Activated CD8-positive, alpha-beta memory T cell treated with anti-CD3 and anti-CD28 coated beads for 1 hour (primary cell): ENCODE data around the gene GRID1.

Experiments used
- DNase-seq, 2 donors: peaks; one replicate each; pipeline ENCODE4 v3.0.0-alpha.2; 2020; ENCODE audit warnings: low read depth in 1 of 2; ENCODE audit errors: extremely low read depth in 1 of 2

Gene GRID1

DNA sequence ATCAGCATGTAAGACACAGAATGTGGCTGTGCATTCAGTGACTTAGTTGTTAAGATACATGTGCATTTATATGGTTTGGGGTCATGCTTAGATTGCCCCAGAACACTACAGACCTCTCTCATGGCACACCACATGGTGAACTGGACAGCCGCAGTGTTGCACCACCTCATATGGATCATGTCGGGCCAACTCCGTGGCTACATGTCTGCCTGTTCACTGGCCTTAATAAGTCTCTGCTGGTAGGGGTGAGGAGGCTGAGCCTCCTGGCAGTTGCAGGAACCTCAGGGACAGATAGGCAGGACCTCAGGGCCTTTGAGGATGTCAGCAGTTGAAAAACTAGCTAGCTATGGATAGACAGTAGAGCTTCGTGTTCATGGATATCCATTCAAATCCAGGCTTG, 751.0 kb downstream of the GRID1 start:
- DNase-seq: no peak

DNA sequence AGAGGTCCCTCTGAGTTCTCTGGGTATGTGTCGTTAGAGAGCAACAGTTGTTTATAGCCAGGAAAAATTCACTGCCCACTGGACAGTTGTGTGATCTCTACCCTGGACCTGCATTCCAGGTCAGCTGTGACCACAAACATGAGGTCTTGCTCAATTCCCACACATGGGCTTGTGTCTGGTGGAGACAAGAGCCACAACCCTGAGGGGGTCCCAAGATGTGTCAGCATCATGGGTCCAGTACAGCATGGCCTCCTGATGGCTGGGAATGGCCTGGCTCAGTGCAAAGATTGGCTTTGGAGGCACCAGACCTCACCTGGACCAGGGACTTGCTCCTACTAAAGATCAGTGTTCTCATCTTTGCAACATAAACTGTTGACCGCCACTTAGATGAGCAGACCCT, 751.6 kb downstream of the GRID1 start:
- no peak for DNase-seq

DNA sequence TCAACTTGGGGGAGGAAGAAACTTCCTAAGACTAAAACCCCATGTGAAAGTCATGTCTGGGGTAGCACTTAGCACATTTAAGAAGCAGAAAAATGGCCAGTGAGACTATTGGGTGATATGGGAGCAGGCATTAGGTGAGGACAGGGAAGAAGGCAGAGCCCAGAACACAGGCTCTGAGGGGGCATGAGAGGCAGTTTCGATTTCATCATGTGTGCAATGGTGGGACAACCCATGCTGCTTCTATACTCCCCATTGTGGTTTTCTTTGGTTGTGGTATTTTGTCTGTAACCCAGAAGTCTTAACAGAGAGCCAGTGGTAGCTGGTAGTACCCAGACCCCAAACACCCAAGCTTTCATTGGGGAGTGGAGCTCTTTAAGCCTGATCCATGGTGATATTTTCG, 752.0 kb downstream of the GRID1 start:
- DNase-seq: no peak

DNA sequence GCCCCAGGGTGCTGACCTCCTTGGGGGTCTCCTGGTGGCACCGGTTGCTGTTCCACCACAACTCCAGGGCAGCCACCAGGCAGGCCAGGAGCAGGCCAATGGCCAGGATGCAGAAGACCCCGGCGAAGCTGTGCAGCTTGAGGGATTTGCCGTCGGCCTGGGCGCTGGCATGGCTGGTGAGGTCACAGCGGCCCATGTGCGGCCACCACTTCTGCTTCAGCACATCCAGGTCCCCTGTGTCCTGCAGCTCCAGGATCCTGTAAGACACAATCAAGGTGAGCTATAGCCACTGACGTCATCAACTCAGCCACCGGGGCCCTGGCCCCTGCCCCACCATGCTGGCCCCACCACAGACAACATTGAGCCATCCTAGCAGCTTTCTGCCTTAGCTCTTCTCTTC, 753.2 kb downstream of the GRID1 start:
- DNase-seq: no peak

DNA sequence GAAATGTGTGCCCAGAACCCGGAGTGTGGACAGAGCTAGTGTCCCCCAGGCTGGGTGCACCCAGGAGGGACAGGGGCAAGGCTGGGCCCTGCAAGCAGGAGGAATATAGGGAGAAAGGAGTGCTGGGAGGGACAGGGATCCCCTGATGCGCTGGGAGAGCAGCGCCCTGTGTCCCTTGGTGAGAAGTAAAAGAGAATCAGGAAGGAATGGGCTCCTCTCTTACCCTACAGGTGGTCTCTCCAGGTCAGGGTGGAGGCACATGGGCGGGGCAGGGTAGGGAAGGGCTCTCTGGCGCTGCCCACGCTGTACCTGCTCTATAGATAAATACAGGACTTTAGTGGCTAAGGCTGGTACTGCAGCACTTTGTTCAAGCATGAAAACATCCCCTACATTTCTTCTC, 753.8 kb downstream of the GRID1 start:
- DNase-seq: no peak

DNA sequence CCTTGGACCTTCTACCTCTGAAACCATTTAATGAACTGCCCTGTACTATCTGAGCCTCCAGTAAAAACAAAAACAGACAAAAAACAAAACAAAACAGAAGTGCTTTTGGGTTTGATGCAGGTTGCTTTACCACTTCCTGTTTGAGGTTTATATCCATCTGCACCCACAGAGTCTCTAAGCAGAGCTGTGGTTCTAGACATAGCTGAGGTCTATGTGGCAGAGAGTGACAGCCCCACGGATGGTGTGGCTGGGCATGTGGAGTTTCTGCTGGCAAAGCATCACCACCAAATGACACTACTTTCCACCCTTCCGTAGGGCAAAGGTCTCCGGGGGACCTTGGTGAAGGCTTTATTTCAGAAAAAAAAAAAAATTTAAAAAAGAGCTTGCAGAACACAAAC, 754.2 kb downstream of the GRID1 start:
- no peak for DNase-seq

DNA sequence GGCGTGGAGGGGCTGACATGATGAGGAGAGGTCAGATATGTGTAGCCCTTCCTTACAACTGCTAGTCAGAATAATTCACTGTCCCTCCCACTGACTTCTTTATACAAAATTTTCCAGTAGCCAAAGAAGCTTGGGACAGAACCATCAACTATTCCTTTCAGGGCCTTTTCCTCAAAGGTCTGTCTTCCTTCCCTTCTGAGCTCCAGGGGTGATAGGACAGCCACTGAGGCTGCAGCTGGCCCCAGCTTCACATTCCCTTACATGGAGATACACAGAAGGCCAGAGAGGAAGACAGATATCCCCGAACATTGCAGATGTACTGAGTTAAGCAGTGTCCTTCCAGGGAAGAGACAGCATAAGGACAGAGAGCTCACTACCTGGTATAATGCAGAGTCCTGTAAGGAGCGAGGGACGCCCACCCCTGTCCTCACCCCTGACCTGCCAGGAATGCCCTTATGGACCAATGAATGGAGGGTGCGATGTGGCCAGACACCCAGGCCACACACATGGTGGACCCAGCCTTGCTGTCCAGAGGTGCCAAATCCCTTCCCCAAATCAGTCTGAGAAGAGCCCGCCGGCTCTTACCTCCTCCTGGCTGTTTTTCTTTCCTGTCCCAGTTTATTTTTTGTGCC, 754.7 kb downstream of the GRID1 start:
- DNase-seq: no peak

DNA sequence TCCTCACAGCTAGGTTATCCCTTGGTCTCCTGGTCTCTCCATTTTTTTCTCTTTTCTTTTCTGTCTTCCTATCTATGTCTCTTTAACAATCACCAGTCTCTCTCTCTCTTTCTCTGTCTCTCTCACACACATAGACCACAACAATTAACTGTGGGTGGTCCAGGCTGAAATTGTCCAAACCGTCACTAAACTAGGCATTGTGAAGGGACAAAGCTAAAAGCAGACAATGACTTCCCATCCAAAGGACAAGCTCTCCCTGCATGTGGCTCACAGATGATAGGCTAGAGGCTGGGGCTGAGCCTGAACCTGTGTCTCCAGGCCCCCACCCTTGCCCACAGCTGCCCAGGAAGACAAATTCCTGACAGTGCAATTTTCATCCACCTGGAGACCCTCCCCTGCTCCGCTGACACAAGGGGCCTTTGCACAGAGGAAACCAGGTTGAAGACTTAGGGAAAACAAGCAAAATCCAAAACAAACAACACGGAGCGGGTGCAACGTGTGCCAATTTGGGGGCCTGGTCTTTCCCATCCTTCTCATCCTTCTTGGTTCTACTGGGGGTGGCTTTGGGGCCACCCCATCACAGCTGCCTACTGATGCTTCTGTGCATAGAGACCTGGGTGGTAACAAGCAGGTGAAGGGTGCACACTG, 755.4 kb downstream of the GRID1 start:
- DNase-seq: no peak

DNA sequence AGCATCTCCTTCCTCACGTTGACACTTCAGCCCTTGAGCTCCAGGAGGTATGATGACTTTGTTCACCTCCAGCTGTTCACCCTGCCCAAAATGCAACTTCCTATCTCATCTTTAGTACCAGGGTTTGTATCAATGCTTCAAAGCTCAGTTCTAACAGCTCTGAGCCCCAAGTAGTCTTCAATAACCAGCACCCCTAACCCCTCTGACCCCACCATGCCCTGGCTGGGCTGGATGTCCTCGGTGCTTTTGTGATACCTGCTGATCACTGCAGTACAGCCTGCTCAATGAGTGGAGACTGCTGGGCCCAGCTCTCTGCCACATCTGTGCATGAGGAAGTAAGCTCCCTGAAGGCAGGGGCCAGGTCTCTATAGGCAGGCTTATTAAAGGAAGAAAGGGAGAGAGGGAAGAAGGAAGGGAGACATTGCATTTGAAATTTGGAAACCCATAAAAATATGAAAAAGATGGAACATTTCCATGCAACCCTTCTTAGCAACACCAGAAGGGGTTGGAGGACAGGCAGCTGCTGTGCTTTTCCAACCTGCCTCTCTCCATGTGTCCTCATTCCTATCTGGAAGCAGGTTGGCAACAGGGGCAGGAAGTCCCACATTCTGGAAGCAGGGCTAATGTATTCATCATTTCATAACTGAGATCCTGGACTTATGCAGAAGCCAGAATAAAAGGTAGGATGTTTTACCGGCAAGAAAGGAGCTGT, 756.1 kb downstream of the GRID1 start:
- no peak for DNase-seq

DNA sequence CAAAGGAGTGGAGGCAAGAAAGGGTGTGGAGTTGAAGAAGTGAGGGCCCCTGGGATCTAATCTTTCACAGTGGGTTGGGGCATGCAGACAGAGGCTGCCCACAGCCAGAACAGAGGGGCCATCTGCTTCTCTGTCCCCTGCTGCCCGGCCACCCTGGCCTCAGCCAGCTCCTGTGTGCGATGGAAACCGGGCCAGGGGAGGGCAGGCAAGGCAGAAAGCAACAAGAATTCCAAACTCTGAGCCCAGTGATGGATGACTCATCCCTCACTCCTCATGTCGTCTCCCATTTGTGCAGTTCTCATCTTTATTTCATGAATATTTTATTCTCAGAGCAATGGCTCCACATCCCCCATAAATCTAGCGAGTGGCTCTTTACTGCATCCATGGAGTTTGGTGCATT, 757.1 kb downstream of the GRID1 start:
- no peak for DNase-seq

DNA sequence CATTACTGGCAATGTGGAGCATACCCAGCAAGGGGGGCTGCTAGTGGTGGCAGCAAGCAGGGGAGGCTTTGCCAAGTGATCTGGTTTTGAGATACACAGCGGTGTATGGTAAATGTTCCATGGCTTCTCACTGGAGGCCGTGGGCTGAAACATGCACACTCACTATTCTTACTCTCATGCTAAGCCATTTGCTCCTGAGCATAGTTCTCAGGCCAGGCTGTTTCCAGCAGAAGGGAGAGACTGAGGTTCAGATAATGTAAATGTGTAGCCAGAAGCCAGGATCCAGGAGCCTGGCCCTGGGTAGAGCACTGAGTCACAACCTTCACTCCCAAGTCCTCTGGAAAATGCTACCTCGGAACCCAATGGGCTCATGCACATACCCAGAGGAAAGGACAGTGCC, 757.9 kb downstream of the GRID1 start:
- no peak for DNase-seq

DNA sequence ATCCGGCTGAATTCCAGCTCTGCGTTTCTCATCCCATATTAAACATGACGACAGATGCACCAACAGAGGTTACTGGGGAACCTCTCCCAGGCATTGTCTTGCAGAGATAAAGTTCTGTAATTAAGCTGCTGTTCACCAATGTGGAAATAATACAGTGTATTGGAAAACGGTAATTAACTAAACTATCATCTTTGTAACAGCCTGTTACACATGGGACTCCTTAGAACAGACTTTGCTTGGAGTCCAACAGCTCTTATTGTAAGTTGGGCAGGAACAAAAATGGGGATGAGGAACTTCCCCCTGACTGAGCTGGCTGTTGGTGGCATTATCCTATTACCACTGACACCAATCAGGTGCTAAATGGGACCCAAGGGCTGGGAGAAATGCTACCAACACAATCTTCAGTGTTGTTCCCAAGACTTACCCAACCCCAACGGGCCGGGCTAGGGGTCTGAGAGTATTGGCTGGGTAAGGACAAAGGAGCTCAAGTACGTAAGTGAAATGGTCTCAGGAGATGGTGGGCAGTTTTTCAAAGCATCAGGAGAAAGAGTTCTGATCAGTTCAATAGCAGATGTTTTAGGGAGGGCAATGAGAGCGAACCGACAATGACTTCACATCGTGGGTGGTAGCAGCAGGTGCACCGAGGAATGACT, 759.4 kb downstream of the GRID1 start:
- DNase-seq: no peak

DNA sequence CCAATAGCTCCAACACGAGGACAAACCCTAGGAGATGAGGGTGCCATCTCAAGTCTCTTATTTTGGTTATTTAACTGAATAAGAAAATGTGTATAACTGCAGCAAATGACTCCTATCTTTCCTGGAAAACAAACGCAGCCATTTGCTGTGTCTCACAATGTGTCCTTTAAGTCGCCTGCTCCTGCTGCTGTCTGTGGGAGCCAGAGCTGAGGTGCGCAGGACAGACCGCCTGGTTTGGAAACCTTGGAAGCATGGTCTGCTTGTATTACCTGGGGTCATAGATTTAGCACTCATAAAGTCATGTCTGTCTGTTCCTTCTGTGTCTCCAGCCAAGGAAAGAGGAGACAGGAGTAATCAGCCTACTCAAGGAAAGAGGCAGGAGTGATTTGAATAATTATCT, 760.2 kb downstream of the GRID1 start:
- no peak for DNase-seq

DNA sequence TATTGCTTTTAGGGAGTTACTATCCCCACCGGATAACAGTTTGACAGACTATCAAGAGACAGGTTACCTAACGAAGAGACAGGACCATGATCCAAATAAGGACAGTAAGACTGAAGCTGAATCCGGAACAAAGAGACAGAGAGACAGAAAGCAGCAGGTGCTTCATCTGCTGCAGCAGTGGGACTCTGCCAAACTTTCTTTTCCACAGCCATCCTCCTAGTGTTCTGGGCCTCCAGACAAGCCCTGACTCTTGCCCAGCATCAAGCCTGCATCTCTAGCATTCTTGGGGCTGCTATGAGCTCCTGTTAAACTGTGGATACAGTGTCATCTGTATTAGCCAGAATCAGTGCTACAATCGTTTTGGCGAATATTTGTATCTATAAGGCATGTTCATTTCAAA, 761.7 kb downstream of the GRID1 start:
- no peak for DNase-seq

DNA sequence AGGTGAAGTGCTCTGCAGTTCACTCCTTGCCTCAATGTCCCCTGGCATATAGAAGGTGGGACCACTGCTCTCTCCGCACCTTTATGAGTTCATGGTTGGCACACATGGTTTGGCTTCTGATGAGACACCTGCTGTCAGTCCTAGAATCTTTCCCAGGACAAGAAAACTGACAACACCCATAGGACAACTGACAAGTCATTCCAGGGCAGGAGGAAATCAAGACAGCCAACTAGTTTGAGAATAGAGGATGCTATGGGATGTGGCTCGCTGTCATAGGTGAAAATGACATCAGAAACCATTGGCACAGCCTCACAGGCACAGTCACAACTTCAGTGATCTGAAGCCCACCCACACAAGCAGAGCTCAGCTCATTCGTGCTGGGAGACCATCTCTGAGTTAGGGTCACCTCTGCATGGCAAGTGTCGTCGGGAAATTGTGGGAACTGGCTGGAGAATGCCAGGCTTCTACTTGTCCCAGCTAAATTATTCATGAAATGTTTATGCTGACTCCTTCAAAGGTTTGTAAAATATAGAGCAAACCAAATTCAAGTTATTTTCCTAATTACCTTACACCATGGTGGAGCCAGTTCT, 762.4 kb downstream of the GRID1 start:
- no peak for DNase-seq

DNA sequence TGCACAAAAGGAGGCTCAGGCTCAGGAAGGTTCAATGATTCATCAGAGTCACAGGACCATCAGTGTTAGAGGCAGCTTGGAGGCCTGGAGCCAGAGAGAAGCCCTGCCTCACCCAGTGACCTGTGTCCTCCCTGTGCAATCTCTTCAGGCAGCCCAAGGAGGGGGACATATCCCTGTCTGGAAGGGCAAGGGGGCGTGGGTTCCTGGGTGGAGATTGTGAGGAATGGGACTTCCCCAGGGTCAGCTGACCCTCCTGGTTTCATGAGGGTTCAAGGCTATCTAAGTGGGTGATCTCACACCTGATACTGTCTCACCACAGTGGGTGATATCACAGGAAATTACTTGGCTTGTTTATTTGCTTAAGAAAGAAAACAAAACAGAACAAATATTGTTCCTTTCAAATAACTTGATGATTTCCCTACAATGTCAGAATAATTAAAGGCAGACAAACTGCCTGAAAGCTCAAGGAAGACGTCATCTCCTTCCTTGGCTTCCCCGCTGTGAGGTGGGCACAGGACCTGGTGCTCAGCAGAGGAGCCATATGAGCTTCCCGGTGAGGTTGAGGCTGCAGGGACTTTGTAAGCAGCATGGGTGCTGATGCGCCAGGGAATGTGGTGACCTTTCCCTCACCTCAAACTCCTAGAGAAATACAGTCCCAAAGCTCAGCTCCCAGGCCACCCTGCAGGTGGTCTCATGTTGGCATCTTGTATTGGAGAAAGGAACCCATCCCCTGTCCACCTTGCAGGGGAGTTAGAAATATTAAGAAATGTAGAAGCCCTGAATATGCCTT, 763.2 kb downstream of the GRID1 start:
- no peak for DNase-seq

DNA sequence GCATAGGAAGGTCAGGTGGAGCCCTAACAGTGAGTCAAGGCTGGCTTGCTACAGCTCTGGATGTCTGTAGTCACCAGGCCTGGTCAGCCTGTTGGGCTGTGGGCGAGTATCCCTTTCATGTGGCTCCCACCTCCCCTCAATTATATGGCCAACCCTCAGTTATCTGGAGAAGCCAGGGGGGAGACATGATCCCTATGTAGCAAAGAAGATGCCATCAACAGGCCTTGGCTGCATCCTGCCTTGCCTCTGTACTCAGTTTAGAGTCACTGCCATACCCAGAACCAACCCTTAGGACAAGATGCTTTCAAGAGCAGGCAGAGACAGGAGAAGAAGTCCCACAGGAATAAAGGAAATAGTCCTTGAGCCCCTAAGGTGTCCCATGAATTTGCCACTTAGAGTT, 763.9 kb downstream of the GRID1 start:
- no peak for DNase-seq

DNA sequence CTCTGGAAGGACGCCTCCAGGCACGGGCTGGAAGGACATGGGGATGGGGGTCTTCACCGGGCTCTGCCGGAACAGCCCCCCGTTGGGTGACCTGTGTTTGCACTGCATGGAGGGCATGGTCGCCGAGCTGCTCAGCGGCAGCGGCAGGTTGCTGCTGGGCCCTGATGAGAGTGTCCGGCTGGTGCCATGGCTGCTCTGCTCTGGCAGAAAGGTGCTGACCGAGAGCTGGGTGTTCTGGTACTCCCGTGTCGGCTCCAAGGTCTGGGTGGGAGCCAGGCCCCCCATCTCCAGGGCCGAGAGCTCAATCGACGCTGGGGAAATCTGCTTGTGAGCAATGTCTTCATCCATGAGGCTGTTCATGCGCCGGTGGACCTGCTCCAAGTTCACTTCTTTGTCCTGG, 764.3 kb downstream of the GRID1 start:
- DNase-seq: no peak

DNA sequence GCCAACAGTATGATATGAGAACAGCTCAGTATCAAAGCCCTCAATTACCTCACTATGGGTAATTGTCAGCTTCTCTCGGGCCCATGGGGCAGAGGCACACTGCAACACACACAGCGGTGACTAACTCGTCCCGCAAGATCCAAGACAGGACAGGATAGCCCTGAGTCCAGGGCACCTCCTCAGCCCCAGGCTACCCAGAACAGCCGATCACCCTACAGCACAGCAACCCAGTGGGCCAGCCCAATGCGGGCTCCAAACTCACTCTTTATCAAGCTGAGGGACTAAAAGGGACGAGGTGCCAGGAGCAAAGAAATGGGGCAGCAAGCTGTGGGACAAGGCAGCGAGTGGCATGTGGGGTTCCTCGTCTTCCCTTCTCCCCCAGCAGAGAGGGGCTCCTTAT, 765.1 kb downstream of the GRID1 start:
- no peak for DNase-seq

DNA sequence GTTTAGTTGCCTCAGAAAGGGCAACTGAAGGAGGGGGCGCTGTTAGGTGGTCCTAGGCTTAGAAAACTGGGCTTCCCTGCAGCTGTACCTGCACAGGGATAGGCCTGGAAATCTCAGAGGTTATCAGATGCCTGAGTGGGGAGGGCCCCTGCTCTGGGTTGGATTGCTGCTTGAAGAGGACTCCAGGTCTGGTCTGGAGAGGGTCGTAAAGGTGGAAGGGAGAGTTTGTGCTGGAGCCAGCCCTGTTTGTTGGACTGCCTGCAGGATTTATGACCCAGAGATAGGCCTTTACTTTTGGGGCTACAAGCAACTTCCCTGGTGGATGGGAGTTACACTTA, 765.9 kb downstream of the GRID1 start:
- DNase-seq: no peak
